Lower lobe of right lung (tissue), 2 donors: ENCODE measurements around the gene PAPLN. TPM values are rescaled to one million over a fixed set of nuclear protein-coding genes. Genes with fewer than 3 reads are reported as not detected.

Experiments used
- ATAC-seq, 2 donors: fragments of 200-7000 bp; cut with Tn5 transposase; one replicate each; pipeline ENCODE4 v1.9.1; 2020 to 2022; ENCODE audit warnings: mild to moderate bottlenecking in 2 of 2, moderate library complexity in 2 of 2
- DNase-seq: peaks from one replicate; pipeline ENCODE4 v3.0.0-alpha.2; 2020
- H3K27ac ChIP-seq: fragments of 200-600 bp; one replicate; pipeline ENCODE4 v1.8.0; 2022
- H3K27me3 ChIP-seq: fragments of 200-600 bp; one replicate; pipeline ENCODE4 v1.8.0; 2022; ENCODE audit warnings: low read depth
- H3K36me3 ChIP-seq: fragments of 200-600 bp; one replicate; pipeline ENCODE4 v1.8.0; 2022; ENCODE audit warnings: mild to moderate bottlenecking
- H3K4me1 ChIP-seq: fragments of 200-600 bp; one replicate; pipeline ENCODE4 v1.8.0; 2022
- H3K4me3 ChIP-seq: fragments of 200-600 bp; one replicate; pipeline ENCODE4 v1.8.0; 2022; ENCODE audit warnings: mild to moderate bottlenecking
- H3K9me3 ChIP-seq: fragments of 200-600 bp; one replicate; pipeline ENCODE4 v1.8.0; 2022
- intact Hi-C: fragments of 100-400 bp; cut with DNase I; formaldehyde crosslinking; loops from one replicate; pipeline ENCODE4 v1.11.0; 2022
- total RNA-seq: library from RNA; stranded (reverse); fragmentation: NEBNext Ultra II Directional; extraction: Animal tissue kit (Norgen Biotek cat#: 25700); gene quantifications from one replicate; pipeline ENCODE4 v1.2.1, GENCODE V29; 2021
- TF ChIP-seq, protein P1 (sequence below): fragments of 200-600 bp; IDR thresholded peaks from one replicate; pipeline ENCODE4 v1.8.0; 2022; ENCODE audit warnings: antibody characterized with exemption, mild to moderate bottlenecking
- donor health status: DM: no; HTN: yes; CAD: no; lungs with severe emphysema.

Gene PAPLN
- total RNA-seq, 1 donor from 2014 or later, result 10.7 TPM

GRCh38 chr14:73238941-73239340 is 1.6 kb downstream of the PAPLN start:
- DNase-seq (no peak), ATAC-seq (peak; percentile 6 to 13)
- H3K4me1 ChIP-seq, result peaks cover 48% of the 10 kb centered on the region
- H3K9me3 ChIP-seq, result no peaks in the 10 kb centered on the region
- H3K27ac ChIP-seq, result no peak overlapping the region
- peak overlapping the region; percentile 64 for H3K4me3 ChIP-seq
- H3K27me3 ChIP-seq, result peaks cover 49% of the 10 kb centered on the region
- intact Hi-C loops, result no loop called here
- no peaks in the 10 kb centered on the region for H3K36me3 ChIP-seq
- TF ChIP-seq, protein P1, sequence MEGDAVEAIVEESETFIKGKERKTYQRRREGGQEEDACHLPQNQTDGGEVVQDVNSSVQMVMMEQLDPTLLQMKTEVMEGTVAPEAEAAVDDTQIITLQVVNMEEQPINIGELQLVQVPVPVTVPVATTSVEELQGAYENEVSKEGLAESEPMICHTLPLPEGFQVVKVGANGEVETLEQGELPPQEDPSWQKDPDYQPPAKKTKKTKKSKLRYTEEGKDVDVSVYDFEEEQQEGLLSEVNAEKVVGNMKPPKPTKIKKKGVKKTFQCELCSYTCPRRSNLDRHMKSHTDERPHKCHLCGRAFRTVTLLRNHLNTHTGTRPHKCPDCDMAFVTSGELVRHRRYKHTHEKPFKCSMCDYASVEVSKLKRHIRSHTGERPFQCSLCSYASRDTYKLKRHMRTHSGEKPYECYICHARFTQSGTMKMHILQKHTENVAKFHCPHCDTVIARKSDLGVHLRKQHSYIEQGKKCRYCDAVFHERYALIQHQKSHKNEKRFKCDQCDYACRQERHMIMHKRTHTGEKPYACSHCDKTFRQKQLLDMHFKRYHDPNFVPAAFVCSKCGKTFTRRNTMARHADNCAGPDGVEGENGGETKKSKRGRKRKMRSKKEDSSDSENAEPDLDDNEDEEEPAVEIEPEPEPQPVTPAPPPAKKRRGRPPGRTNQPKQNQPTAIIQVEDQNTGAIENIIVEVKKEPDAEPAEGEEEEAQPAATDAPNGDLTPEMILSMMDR, result no peak

DNA sequence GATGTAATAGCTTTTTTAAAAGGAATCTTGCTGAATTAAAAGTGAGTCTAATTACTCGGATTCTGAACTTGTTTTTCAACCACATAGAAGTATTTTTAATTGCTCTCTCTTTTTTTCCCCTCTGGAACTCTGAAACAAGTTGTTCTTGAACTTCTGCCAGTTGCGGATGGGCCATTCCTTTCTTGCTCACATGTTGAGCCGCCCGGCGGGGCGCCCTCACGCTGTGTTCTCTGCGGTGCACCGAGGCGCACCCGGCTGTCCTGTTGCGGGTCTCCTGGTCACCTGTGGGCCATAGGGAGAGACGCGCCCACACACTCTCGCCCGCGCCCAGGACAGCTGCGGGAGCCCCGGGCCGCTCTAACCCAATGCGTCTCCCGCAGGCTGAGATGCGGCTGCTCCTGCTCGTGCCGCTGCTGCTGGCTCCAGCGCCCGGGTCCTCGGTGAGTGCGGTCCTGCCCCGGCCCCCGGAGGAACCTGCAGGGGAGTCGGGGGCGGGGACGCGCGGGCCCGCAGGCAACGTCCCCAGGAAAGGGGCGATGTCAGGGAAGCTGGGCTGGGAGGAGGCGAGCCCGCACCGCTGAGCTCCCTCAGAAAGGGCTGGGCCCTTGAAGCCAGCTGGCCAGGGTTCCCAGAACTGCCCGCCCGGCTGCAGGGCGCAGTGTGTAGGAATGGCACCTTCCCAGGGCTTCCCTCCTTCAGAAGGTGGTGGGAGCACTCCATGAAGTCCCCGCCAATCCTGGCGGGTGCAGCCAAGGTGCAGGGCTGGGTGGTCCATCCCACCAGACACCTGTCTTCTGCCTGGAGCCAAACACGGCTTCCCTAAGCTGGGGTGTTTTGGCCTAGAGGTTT is 2.3 kb downstream of the PAPLN start:
- peak overlapping the region; percentile 64 for H3K4me3 ChIP-seq
- no peaks in the 10 kb centered on the region for H3K9me3 ChIP-seq
- peak; percentile 20 to 43 for ATAC-seq
- no peaks in the 10 kb centered on the region for H3K36me3 ChIP-seq
- DNase-seq, result peak; percentile 59
- intact Hi-C loops, result no loop called here
- no peak overlapping the region for H3K27ac ChIP-seq
- peaks cover 48% of the 10 kb centered on the region for H3K4me1 ChIP-seq
- TF ChIP-seq, protein P1, result no peak
- peaks cover 48% of the 10 kb centered on the region for H3K27me3 ChIP-seq

DNA sequence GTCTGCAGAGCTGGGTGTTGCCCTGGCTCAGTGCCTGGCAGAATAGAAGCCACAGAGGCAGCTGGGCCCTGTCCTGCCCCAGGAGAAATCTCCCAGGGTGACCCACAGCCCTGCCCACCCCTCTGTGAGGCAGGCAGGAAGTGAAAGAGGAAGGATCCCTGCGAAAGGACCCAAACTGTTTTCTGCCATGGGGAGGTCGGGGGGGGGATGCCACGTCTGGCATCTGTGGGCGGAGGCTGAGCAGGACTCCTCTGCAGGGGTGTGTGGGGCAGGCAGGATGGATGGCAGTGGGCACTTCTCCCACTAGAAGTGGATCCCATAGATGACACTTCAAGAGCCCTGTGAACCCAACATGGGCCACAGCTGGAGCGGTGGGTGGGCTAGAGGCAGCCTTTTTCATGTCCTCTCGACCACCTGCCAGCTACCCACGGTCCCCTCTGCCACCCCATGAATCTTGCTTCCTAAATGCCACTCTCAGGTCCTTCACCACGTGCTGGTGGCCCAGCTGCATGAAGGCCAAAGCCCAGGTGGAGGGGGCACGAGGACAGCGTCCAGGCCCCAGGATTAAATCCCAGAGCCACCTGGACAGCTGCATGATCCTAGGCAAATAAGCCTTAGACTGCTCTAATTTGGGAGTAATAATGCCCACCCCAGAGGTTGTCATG is 3.6 kb downstream of the PAPLN start:
- intact Hi-C loops, result no loop called here
- TF ChIP-seq, protein P1, result no peak
- Histone ChIP-seq H3K36me3 (no peaks in the 10 kb centered on the region), H3K4me1 (peaks cover 57% of the 10 kb centered on the region), H3K4me3 (no peak overlapping the region), H3K9me3 (no peaks in the 10 kb centered on the region), H3K27me3 (peaks cover 43% of the 10 kb centered on the region), H3K27ac (no peak overlapping the region)
- ATAC-seq (peak in 1 of 2 donors; percentile 10), DNase-seq (no peak)

DNA sequence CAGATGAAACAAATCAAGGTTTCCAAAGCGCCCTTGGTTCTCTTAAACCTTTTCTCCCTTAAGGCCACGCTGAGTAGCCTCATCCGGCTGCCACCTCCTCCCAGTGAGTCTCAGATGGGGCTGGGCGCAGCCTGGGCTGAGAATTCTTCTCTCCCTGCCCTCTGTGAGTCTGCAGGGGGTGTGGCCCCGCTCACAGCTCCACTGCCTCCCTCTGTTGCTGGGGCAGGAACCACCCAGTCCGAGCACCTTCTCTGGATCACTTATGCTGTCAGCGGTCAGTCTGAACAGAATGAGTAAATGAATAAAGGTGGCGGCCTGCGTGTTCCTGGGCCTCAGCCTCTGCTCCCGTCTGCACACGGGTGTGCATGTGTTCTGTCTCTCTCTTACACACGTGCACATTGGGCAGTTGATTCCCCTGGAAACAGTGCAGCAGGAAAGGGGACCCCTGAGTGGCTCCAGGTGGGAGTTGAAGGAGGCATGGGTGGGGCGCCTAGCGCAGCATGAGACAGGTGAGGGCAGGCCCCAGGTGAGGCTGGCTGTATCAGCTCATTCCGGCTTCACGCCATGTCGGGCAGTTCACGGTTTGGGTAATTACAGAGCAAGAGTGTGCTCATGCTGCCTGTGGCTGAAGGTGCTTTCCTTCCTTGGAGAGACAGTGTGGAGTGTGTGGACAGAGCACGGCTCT is 4.3 kb downstream of the PAPLN start:
- peak overlapping the region; percentile 28 for H3K27ac ChIP-seq
- intact Hi-C loops, result no loop called here
- ATAC-seq, result no peak
- H3K27me3 ChIP-seq, result peaks cover 39% of the 10 kb centered on the region
- peaks cover 62% of the 10 kb centered on the region for H3K4me1 ChIP-seq
- no peaks in the 10 kb centered on the region for H3K36me3 ChIP-seq
- H3K4me3 ChIP-seq, result no peak overlapping the region
- DNase-seq, result no peak
- no peaks in the 10 kb centered on the region for H3K9me3 ChIP-seq
- TF ChIP-seq, protein P1, result no peak

DNA sequence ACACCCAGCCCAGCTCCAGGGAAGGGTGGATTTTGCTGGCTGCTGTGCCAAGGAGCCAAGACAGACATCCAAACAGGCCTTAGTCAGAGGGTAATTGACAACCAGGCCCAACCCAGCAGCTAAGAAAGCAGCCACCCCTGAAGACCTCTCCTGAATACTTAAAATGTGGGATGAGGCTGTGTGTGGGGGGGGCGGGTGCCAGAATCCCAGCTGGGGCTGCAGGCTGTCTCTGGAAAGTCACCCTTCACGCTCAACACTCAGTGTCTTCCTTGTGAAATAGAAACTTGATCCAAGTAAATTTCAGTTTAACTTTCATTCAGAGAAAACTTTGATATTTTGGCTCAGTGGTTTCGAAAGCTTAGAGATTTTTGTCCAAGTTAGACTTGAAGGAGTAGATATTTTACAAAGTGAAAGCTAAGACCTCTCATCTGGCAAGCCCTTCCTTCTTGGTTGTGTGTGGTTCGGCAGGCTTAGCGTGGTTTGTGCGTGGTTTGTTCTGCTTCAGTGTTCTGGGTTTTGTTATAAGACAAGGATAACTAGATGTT is 5.1 kb downstream of the PAPLN start:
- Histone ChIP-seq H3K4me3 (no peak overlapping the region), H3K36me3 (no peaks in the 10 kb centered on the region), H3K27ac (peak overlapping the region; percentile 28), H3K9me3 (no peaks in the 10 kb centered on the region), H3K4me1 (peaks cover 55% of the 10 kb centered on the region), H3K27me3 (peaks cover 38% of the 10 kb centered on the region)
- ATAC-seq, result no peak
- no peak for DNase-seq
- intact Hi-C loops, result no loop called here
- TF ChIP-seq, protein P1, result no peak
